HepG2 (cell line): ENCODE measurements around the gene AP1AR. TPM values are rescaled to one million over a fixed set of nuclear protein-coding genes. Genes with fewer than 3 reads are reported as not detected.

Experiments
- ATAC-seq: fragments of 200-7000 bp; cut with Tn5 transposase; 3 replicates; pipeline ENCODE4 v1.9.1; 2020; ENCODE audit warnings: mild to moderate bottlenecking, moderate library complexity
- BruUV-seq: library from RNA; stranded (reverse); fragments of 400-500 nt; replicated peaks from 2 replicates; lab custom pipeline; 2021; lab: Mats Ljungman, UMichigan
- CTCF ChIA-PET: fragments of 300-600 bp; formaldehyde crosslinking; extraction: SDS; loops from one replicate; lab custom pipeline; 2021; ENCODE audit warnings: low total read pairs, inconsistent platforms, low intra/inter-chr PET ratio; lab: Yijun Ruan, JAX
- POLR2A ChIA-PET: fragments of 350-600 bp; sonication (Branson Sonifier 250); formaldehyde crosslinking; loops from one replicate; lab custom pipeline; 2020; ENCODE audit warnings: antibody characterized with exemption, inconsistent platforms; lab: Yijun Ruan, JAX
- DNase-seq: peaks from one replicate; pipeline ENCODE4 v3.0.0-alpha.2; 2015; ENCODE audit warnings: low spot score
- FAIRE-seq: peaks from 3 replicates; lab custom pipeline; 2011; peaks lifted over from hg19 to GRCh38; lab: Jason Lieb, UNC
- H2AFZ ChIP-seq: one replicate; pipeline ENCODE4 v1.6.1; 2011; ENCODE audit warnings: low read length, inconsistent platforms
- H3K27ac ChIP-seq: fragments of 300-600 bp; 3 replicates; pipeline ENCODE4 v1.8.0; 2011; ENCODE audit warnings: mixed run types, mild to moderate bottlenecking, mixed read lengths, low read length, inconsistent platforms; ENCODE audit not compliant: insufficient read depth; ENCODE audit errors: extremely low read length
- H3K27me3 ChIP-seq, 2 experiments: fragments of 200-600 bp in 1 of 2; 2 replicates in 1 of 2; 3 replicates in 1 of 2; pipeline versions ENCODE4 v1.6.0 to v1.8.0; 2011; ENCODE audit warnings: low read length in 2 of 2, mild to moderate bottlenecking in 2 of 2, moderate library complexity in 2 of 2, inconsistent platforms in 1 of 2; ENCODE audit not compliant: insufficient read depth in 2 of 2, control insufficient read depth in 1 of 2
- H3K36me3 ChIP-seq, 2 experiments: fragments of 200-600 bp in 1 of 2; replicated peaks in 1 of 2; 2 replicates in 1 of 2; 3 replicates in 1 of 2; pipeline versions ENCODE4 v1.5.1 to v1.8.0; 2011; ENCODE audit warnings: low read length in 2 of 2, inconsistent platforms in 1 of 2; ENCODE audit not compliant: insufficient read depth in 2 of 2, control insufficient read depth in 1 of 2
- H3K4me1 ChIP-seq: 2 replicates; pipeline ENCODE4 v1.5.1; 2012; ENCODE audit warnings: low read length, inconsistent platforms; ENCODE audit not compliant: insufficient read depth
- H3K4me2 ChIP-seq: 2 replicates; pipeline ENCODE4 v1.6.0; 2011; ENCODE audit warnings: low read depth, low read length, inconsistent platforms
- H3K4me3 ChIP-seq, 3 experiments: fragments of 200-600 bp in 1 of 3; sonication (generic), shearing (Covaris generic) in 1 of 3; replicated peaks in 1 of 3; 2 replicates each; pipeline ENCODE4 v1.5.1; 2011 to 2016; ENCODE audit warnings: low read length in 3 of 3, inconsistent platforms in 2 of 3, low read depth in 2 of 3, mild to moderate bottlenecking in 2 of 3, control low read depth in 1 of 3, mixed read lengths in 1 of 3; ENCODE audit not compliant: insufficient read depth in 1 of 3
- H3K79me2 ChIP-seq: one replicate; pipeline ENCODE4 v1.6.1; 2011; ENCODE audit warnings: low read length, inconsistent platforms; ENCODE audit not compliant: insufficient read depth
- H3K9ac ChIP-seq: 2 replicates; pipeline ENCODE4 v1.6.0; 2011; ENCODE audit warnings: mild to moderate bottlenecking, low read depth, low read length, inconsistent platforms; ENCODE audit not compliant: insufficient read depth
- H3K9me3 ChIP-seq: 2 replicates; pipeline ENCODE4 v1.5.1; 2012; ENCODE audit warnings: mild to moderate bottlenecking, low read length
- H4K20me1 ChIP-seq: 2 replicates; pipeline ENCODE4 v1.6.0; 2011; ENCODE audit warnings: inconsistent platforms, mild to moderate bottlenecking, low read length, moderate library complexity; ENCODE audit not compliant: insufficient read depth
- GTF2F1 ChIP-seq: fragments of 150-350 bp; IDR thresholded peaks from 2 replicates; pipeline ENCODE4 v1.6.1; 2014; ENCODE audit warnings: low read length
- HES4 ChIP-seq: sonication (generic); formaldehyde crosslinking; IDR thresholded peaks from 2 replicates; pipeline ENCODE4 v1.9.0; 2021; ENCODE audit warnings: mild to moderate bottlenecking, missing genetic modification reagents, borderline replicate concordance
- NFKBIZ ChIP-seq: IDR thresholded peaks from 2 replicates; pipeline ENCODE4 v1.6.1; 2018; ENCODE audit warnings: missing genetic modification reagents, missing compliant biosample characterization
- ZBTB38 ChIP-seq: sonication (generic); formaldehyde crosslinking; IDR thresholded peaks from 2 replicates; pipeline ENCODE4 v1.5.1; 2020; ENCODE audit warnings: mild to moderate bottlenecking, missing genetic modification reagents
- ZNF180 ChIP-seq: sonication (generic); formaldehyde crosslinking; IDR thresholded peaks from 2 replicates; pipeline ENCODE4 v1.4.0; 2020; ENCODE audit warnings: low read depth, missing genetic modification reagents, borderline replicate concordance
- ZNF713 ChIP-seq: sonication (generic); formaldehyde crosslinking; IDR thresholded peaks from 2 replicates; pipeline ENCODE4 v1.4.0; 2020; ENCODE audit warnings: mild to moderate bottlenecking, missing genetic modification reagents
- ZNF841 ChIP-seq: sonication (generic); formaldehyde crosslinking; IDR thresholded peaks from 2 replicates; pipeline ENCODE4 v1.8.1; 2023; ENCODE audit warnings: missing genetic modification reagents, borderline replicate concordance
- ZNF878 ChIP-seq: sonication (generic); formaldehyde crosslinking; IDR thresholded peaks from 2 replicates; pipeline ENCODE4 v1.8.1; 2023; ENCODE audit warnings: mild to moderate bottlenecking, missing genetic modification reagents, moderate library complexity
- WGBS: methylation state at CpG from one replicate; pipeline ENCODE4 v1.1.6; 2017; ENCODE audit warnings: low lambda C conversion rate; 5-methylcytosine and 5-hydroxymethylcytosine counted together
- in situ Hi-C: cut with HindIII; loops from 2 replicates; pipeline ENCODE4 v1.10.0; 2017; ENCODE audit warnings: low pct_unique_long_range_greater_than_20kb; ENCODE audit not compliant: extremely low pct_ligation_motif_present
- intact Hi-C: fragments of 100-400 bp; cut with micrococcal nuclease; formaldehyde crosslinking; loops from one replicate; pipeline ENCODE4 v1.10.0; 2022; ENCODE audit not compliant: unreplicated experiment
- polyA plus RNA-seq, 8 experiments: library from polyadenylated mRNA; depleted of rRNA in 3 of 8; stranded (reverse) in 7 of 8; unstranded in 1 of 8; fragments of >200 nt; fragmentation: Illumina TruSeq in 4 of 8; extraction: Trizol in 4 of 8; gene quantifications; 2 replicates each; pipeline versions ENCODE4 v1.2.1 to v1.2.3, GENCODE V29; 2011 to 2016; ENCODE audit warnings: low read depth in 4 of 8, missing spikeins in 1 of 8, mixed read lengths in 1 of 8; ENCODE audit not compliant: insufficient read depth in 1 of 8
- total RNA-seq, 5 experiments: library from RNA; depleted of rRNA; stranded (reverse); fragments of >200 nt; fragmentation: Illumina TruSeq; extraction: Trizol; gene quantifications; 2 replicates each; pipeline ENCODE4 v1.2.3, GENCODE V29; 2016; ENCODE audit warnings: low read depth in 1 of 5
- TF ChIP-seq, protein P1 (sequence below), 2 experiments: sonication (generic) in 1 of 2; formaldehyde crosslinking in 1 of 2; IDR thresholded peaks; 2 replicates each; pipeline versions ENCODE4 v1.4.0 to v1.6.1; 2016 to 2020; ENCODE audit warnings: borderline replicate concordance in 1 of 2, low read depth in 1 of 2, mild to moderate bottlenecking in 1 of 2, missing genetic modification reagents in 1 of 2

The AP1AR gene
- total and polyA plus RNA-seq, 2 of the 13 experiments (the other 11 are each of a cell fraction or from before 2014, with no cell fraction given), result 24.9 to 39.9 TPM

DNA sequence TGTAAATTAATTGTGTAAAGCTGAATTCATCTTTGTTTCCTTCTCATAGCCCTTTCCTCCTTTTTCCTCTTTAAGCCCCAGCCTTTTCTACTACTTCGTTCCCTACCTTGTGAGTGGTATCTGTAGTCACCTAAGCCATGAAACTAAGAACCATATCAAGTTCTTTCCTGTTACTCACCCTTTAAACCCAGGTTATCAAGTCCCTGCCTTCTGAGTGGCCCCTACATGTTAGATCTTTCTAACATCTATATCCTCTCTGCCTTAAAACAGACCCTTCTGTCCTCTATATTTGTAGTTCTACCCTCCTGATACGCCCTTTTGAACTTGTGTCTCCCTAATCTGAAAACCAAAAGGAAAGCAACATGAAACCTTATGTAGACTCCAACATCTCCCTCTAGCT lies 7.2 kb downstream of the AP1AR start:
- peaks cover 3 to 30% of the 10 kb centered on the region in 2 experiments; a peak in 4 of 5 replicates for H3K36me3 ChIP-seq
- CTCF ChIA-PET, result no interaction called here
- H3K9me3 ChIP-seq, result no peaks in the 10 kb centered on the region
- BruUV-seq, result no TSS peak
- H4K20me1 ChIP-seq, result peaks cover 9% of the 10 kb centered on the region; the same call in 1 of the 2 replicates
- no peaks in the 10 kb centered on the region for H3K27me3 ChIP-seq
- H3K79me2 ChIP-seq, result peaks cover 82% of the 10 kb centered on the region
- ATAC-seq, result no peak; the same call in 2 of the 3 replicates
- TF ChIP-seq ZNF878 (no peak), ZBTB38 (CRISPR knock-in tag) (no peak), ZNF713 (CRISPR knock-in tag) (no peak), GTF2F1 (no peak), ZNF180 (CRISPR knock-in tag) (no peak), ZNF841 (CRISPR knock-in tag) (no peak), NFKBIZ (no peak), HES4 (no peak)
- TF ChIP-seq, protein P1, sequence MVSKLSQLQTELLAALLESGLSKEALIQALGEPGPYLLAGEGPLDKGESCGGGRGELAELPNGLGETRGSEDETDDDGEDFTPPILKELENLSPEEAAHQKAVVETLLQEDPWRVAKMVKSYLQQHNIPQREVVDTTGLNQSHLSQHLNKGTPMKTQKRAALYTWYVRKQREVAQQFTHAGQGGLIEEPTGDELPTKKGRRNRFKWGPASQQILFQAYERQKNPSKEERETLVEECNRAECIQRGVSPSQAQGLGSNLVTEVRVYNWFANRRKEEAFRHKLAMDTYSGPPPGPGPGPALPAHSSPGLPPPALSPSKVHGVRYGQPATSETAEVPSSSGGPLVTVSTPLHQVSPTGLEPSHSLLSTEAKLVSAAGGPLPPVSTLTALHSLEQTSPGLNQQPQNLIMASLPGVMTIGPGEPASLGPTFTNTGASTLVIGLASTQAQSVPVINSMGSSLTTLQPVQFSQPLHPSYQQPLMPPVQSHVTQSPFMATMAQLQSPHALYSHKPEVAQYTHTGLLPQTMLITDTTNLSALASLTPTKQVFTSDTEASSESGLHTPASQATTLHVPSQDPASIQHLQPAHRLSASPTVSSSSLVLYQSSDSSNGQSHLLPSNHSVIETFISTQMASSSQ (IDR thresholded peaks at IDR 0.05; ENCODE audit: low read depth), result no peak
- TF ChIP-seq, protein P1 (CRISPR knock-in tag; IDR thresholded peaks at IDR 0.05; ENCODE audit: borderline replicate concordance), result no peak
- H2AFZ ChIP-seq, result no peak overlapping the region
- in situ Hi-C loops (no loop called here), intact Hi-C loops (no loop called here)
- H3K4me1 ChIP-seq, result peaks cover 44% of the 10 kb centered on the region
- no peak overlapping the region for H3K4me3 ChIP-seq
- no peak for DNase-seq
- H3K27ac ChIP-seq, result no peak overlapping the region
- WGBS, result 99% methylated on average over 2 of the region's 2 CpGs
- POLR2A ChIA-PET, result no interaction called here
- H3K4me2 ChIP-seq, result no peak overlapping the region
- FAIRE-seq, result no peak
- no peak overlapping the region for H3K9ac ChIP-seq
